ENCODE measurements around the gene GALC.

The GALC gene

GRCh38 chr14:87989221-87989955, 3.6 kb downstream of the GALC start:
- H3K4me3 ChIP-seq (ENCODE audit: low read depth, low read length): no peak overlapping the region
- no peak for TF ChIP-seq CTCF (IDR thresholded peaks at IDR 0.05; ENCODE audit: low read depth, low read length)

- H3K4me3 ChIP-seq (ENCODE audit: low read depth, low read length): no peak overlapping the region
- TF ChIP-seq CTCF (IDR thresholded peaks at IDR 0.05; ENCODE audit: low read depth, low read length): no peak
These were observed 13.3 kb downstream of the GALC start for GRCh38 chr14:87979689-87980088.

GRCh38 chr14:87975636-87976035, 17.3 kb downstream of the GALC start:
- TF ChIP-seq CTCF (IDR thresholded peaks at IDR 0.05; ENCODE audit: low read depth, low read length): no peak
- no peak overlapping the region for H3K4me3 ChIP-seq (ENCODE audit: low read depth, low read length)

- H3K4me3 ChIP-seq (ENCODE audit: low read depth, low read length): no peak overlapping the region
- TF ChIP-seq CTCF (IDR thresholded peaks at IDR 0.05; ENCODE audit: low read depth, low read length): no peak
These were observed 22.0 kb downstream of the GALC start for GRCh38 chr14:87971010-87971409.

GRCh38 chr14:87967496-87967895, 25.5 kb downstream of the GALC start:
- no peak for TF ChIP-seq CTCF (IDR thresholded peaks at IDR 0.05; ENCODE audit: low read depth, low read length)
- no peak overlapping the region for H3K4me3 ChIP-seq (ENCODE audit: low read depth, low read length)

GRCh38 chr14:87966816-87967215, 26.2 kb downstream of the GALC start:
- no peak for TF ChIP-seq CTCF (IDR thresholded peaks at IDR 0.05; ENCODE audit: low read depth, low read length)
- H3K4me3 ChIP-seq (ENCODE audit: low read depth, low read length): no peak overlapping the region

- no peak for TF ChIP-seq CTCF (IDR thresholded peaks at IDR 0.05; ENCODE audit: low read depth, low read length)
- H3K4me3 ChIP-seq (ENCODE audit: low read depth, low read length): no peak overlapping the region
These were observed 31.7 kb downstream of the GALC start for GRCh38 chr14:87961246-87961645.
